OCI-LY1 (cell line): ENCODE results near the gene SUPT4H1.

Experiments
- CTCF ChIP-seq: fragments of 200-600 bp; sonication (generic), shearing (Covaris generic); IDR thresholded peaks from 2 replicates; pipeline ENCODE4 v1.5.1; 2017; ENCODE audit warnings: mild to moderate bottlenecking, antibody characterized with exemption, low read length, moderate library complexity, mixed read lengths
- EZH2 ChIP-seq: fragments of 200-600 bp; sonication (generic), shearing (Covaris generic); IDR thresholded peaks from 2 replicates; pipeline ENCODE4 v1.8.0; 2017; ENCODE audit warnings: borderline replicate concordance, mixed run types, mild to moderate bottlenecking, antibody characterized with exemption, low read length, moderate library complexity, mixed read lengths

DNA sequence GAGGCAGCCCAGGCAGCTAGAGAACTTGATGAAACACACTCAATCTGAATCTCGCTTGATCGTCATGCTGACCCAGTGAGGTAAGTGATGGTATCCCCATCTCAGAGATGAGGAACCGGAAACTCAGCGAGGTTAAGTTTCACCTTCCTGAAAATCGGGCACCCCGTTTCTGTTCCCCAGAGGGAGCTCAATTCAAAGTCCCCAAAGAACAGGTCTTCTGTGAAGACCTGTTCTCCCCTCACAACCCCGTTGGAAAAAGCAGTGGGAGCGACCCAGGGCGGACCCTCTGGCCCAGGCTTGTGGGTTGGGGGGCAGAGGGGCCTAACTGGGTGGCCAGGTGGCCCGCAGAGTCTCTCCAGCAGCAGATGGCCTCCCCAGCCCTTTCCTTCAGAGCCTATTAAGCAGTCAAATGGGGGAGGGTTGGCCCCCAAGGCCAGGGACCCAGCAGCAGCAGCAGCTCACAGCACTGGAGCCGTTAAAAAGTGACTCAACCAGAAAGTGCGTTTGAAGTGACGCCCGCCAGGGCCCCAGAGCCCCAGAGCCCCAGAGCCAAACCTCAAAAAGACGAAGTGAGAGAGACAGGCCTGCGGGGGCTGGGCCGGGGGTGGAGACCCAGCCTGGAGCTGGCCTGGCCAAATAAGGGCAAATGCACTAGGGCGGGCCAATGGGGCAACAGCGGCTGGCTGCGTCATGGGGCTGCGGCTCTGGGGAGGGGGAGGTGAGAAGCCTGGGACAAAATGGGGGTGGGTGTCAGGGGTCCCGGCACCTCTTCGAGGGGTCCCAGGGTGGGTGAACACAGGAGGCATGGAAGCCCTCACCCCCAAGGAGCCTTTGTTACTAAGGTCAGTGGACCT is 14.2 kb downstream of the SUPT4H1 start:
- TF ChIP-seq CTCF (no peak), EZH2 (no peak)
